ENCODE results near the gene IFT27.

DNA sequence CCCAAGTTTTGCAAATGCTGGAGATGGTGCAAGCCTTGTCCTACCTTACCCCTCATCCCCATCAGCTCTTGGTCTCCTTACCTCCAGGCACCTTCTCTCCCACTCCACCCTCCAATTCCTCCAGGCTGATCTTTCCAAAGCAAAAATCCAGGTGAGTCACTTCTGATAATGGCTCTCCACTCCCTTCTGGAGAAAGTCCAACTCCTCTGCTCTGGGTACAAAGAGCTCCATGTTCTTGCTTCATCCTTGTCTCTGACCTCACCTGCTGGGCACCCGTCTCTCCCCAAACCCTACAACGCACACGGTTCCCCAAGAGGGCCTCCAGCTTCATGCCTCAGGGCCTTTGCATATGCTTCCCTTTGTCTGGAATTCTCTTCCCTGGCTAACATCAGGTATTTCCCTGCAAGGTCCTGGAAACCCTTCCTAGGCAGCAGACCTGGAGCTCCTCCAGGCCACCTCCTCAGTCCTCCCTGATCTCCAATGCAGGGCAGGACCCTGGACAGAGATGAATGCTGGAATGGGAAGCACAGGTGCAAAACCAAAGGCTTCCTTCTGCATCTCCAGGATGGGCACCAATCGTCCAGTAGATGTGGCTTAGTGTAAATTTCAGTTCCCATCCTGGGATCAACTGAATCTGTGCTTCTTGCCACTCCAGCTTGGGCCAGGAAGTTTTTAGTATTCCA is 22.7 kb downstream of the IFT27 start:
- no peak for TF ChIP-seq POLR2A (IDR thresholded peaks at IDR 0.05)
- TF ChIP-seq, protein P1, sequence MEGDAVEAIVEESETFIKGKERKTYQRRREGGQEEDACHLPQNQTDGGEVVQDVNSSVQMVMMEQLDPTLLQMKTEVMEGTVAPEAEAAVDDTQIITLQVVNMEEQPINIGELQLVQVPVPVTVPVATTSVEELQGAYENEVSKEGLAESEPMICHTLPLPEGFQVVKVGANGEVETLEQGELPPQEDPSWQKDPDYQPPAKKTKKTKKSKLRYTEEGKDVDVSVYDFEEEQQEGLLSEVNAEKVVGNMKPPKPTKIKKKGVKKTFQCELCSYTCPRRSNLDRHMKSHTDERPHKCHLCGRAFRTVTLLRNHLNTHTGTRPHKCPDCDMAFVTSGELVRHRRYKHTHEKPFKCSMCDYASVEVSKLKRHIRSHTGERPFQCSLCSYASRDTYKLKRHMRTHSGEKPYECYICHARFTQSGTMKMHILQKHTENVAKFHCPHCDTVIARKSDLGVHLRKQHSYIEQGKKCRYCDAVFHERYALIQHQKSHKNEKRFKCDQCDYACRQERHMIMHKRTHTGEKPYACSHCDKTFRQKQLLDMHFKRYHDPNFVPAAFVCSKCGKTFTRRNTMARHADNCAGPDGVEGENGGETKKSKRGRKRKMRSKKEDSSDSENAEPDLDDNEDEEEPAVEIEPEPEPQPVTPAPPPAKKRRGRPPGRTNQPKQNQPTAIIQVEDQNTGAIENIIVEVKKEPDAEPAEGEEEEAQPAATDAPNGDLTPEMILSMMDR (IDR thresholded peaks at IDR 0.05), result no peak

Data from ovary (tissue), 3 donors.